ENCODE data around the gene PABPN1L. TPM values are rescaled to one million over a fixed set of nuclear protein-coding genes. Genes with fewer than 3 reads are reported as not detected.

PABPN1L gene
- total and polyA plus RNA-seq, 2 donors (not counting 1 experiment from before 2014, with no cell fraction given): 0.21 to 0.84 TPM

- Mint-ChIP-seq H3K4me3 (no peak overlapping the region), H3K27me3 (peaks cover 4% of the 10 kb centered on the region), H3K4me1 (peaks cover 2% of the 10 kb centered on the region), H3K9me3 (ENCODE audit: insufficient read depth) (no peaks in the 10 kb centered on the region), H3K27ac (no peak overlapping the region)
- ATAC-seq (ENCODE audit: low read depth) (no peak), DNase-seq (no peak)
- Histone ChIP-seq H3K9me3 (ENCODE audit: control extremely low read depth in 1 of 3, control insufficient read depth in 2 of 3, insufficient read depth in 1 of 3, low read length in 2 of 3) (no peaks in the 10 kb centered on the region), H3K4me3 (ENCODE audit: control extremely low read depth in 1 of 5, extremely low read depth in 1 of 5, insufficient read depth in 1 of 5, low read depth in 2 of 5, low read length in 4 of 5) (no peak overlapping the region), H4K20me1 (ENCODE audit: control insufficient read depth, insufficient read depth, low read length, poor library complexity, severe bottlenecking) (peaks cover 9% of the 10 kb centered on the region), H3K27me3 (replicated peaks in 1 of 4; ENCODE audit: control extremely low read depth in 1 of 4, control insufficient read depth in 3 of 4, insufficient read depth in 4 of 4, low read length in 3 of 4) (peaks cover 0 to 16% (median 2%) of the 10 kb centered on the region in 4 experiments), H3K4me2 (replicated peaks; ENCODE audit: low read depth, low read length, poor library complexity, severe bottlenecking) (no peak overlapping the region), H3K27ac (ENCODE audit: low read length in 2 of 2) (no peak overlapping the region), H3K36me3 (replicated peaks in 1 of 2; ENCODE audit: control extremely low read depth in 1 of 2, control insufficient read depth in 1 of 2, extremely low read depth in 1 of 2, insufficient read depth in 2 of 2, low read length in 1 of 2) (peaks cover 0 to 32% of the 10 kb centered on the region in 2 experiments), H3K4me1 (ENCODE audit: control insufficient read depth in 2 of 2, insufficient read depth in 2 of 2, low read length in 2 of 2) (no peaks in the 10 kb centered on the region), H2AFZ (ENCODE audit: insufficient read depth, low read depth, low read length, poor library complexity, severe bottlenecking) (no peak overlapping the region), H3K9ac (ENCODE audit: low read length) (no peak overlapping the region), H3K79me2 (ENCODE audit: control insufficient read depth, insufficient read depth, low read length) (peaks cover 19% of the 10 kb centered on the region)
- POLR2A ChIA-PET: interaction anchor here (0.6 kb wide), 1 partner anchor 269 kb away, joined by 3 read pairs; no protein-coding TSS in a partner anchor
- TF ChIP-seq EZH2 (IDR thresholded peaks at IDR 0.05; ENCODE audit: borderline replicate concordance, insufficient read depth, low read depth, low read length, poor library complexity, severe bottlenecking): no peak
- TF ChIP-seq CTCF (IDR thresholded peaks at IDR 0.05): no peak
- intact Hi-C loops (cut with micrococcal nuclease): no loop called here
- CTCF ChIA-PET: interaction anchor here (1.5 kb wide), 1 partner anchor 127 kb away, joined by 6 read pairs; no protein-coding TSS in a partner anchor
- WGBS (ENCODE audit: insufficient coverage): 89% methylated on average over 9 of the region's 18 CpGs
Observed at GRCh38 chr16:88864521-88864920, 1.9 kb downstream of the PABPN1L start.

- Histone ChIP-seq H3K27me3 (replicated peaks in 1 of 4; ENCODE audit: control extremely low read depth in 1 of 4, control insufficient read depth in 3 of 4, insufficient read depth in 4 of 4, low read length in 3 of 4) (peaks cover 0 to 12% (median under 1%) of the 10 kb centered on the region in 4 experiments), H3K4me2 (replicated peaks; ENCODE audit: low read depth, low read length, poor library complexity, severe bottlenecking) (no peak overlapping the region), H3K4me3 (ENCODE audit: control extremely low read depth in 1 of 5, extremely low read depth in 1 of 5, insufficient read depth in 1 of 5, low read depth in 2 of 5, low read length in 4 of 5) (no peak overlapping the region), H3K79me2 (ENCODE audit: control insufficient read depth, insufficient read depth, low read length) (peaks cover 23% of the 10 kb centered on the region), H2AFZ (ENCODE audit: insufficient read depth, low read depth, low read length, poor library complexity, severe bottlenecking) (no peak overlapping the region), H3K9ac (ENCODE audit: low read length) (no peak overlapping the region), H3K4me1 (ENCODE audit: control insufficient read depth in 2 of 2, insufficient read depth in 2 of 2, low read length in 2 of 2) (no peaks in the 10 kb centered on the region), H3K9me3 (ENCODE audit: control extremely low read depth in 1 of 3, control insufficient read depth in 2 of 3, insufficient read depth in 1 of 3, low read length in 2 of 3) (no peaks in the 10 kb centered on the region), H4K20me1 (ENCODE audit: control insufficient read depth, insufficient read depth, low read length, poor library complexity, severe bottlenecking) (peaks cover 9% of the 10 kb centered on the region), H3K27ac (ENCODE audit: low read length in 2 of 2) (no peak overlapping the region), H3K36me3 (replicated peaks in 1 of 2; ENCODE audit: control extremely low read depth in 1 of 2, control insufficient read depth in 1 of 2, extremely low read depth in 1 of 2, insufficient read depth in 2 of 2, low read length in 1 of 2) (peaks cover 0 to 35% of the 10 kb centered on the region in 2 experiments)
- ATAC-seq (ENCODE audit: low read depth) (no peak), DNase-seq (no peak)
- no peak overlapping the region for H3K27ac Mint-ChIP-seq
- H3K4me1 Mint-ChIP-seq: peaks cover 2% of the 10 kb centered on the region
- ChIA-PET POLR2A (interaction anchor here (0.6 kb wide), 1 partner anchor 269 kb away, joined by 3 read pairs; no protein-coding TSS in a partner anchor), CTCF (interaction anchor here (1.5 kb wide), 1 partner anchor 127 kb away, joined by 6 read pairs; no protein-coding TSS in a partner anchor)
- peaks cover 4% of the 10 kb centered on the region for H3K27me3 Mint-ChIP-seq
- no peaks in the 10 kb centered on the region for H3K9me3 Mint-ChIP-seq (ENCODE audit: insufficient read depth)
- intact Hi-C loops (cut with micrococcal nuclease): no loop called here
- no peak overlapping the region for H3K4me3 Mint-ChIP-seq
- TF ChIP-seq EZH2 (IDR thresholded peaks at IDR 0.05; ENCODE audit: borderline replicate concordance, insufficient read depth, low read depth, low read length, poor library complexity, severe bottlenecking) (no peak), CTCF (IDR thresholded peaks at IDR 0.05) (no peak)
- WGBS (ENCODE audit: insufficient coverage): 90% methylated on average over 12 of the region's 15 CpGs
Observed at GRCh38 chr16:88864099-88864498, 2.4 kb downstream of the PABPN1L start.
